GM21737 (cell line): ENCODE results near the gene TSPAN18.

ENCODE experiments used
- ATAC-seq: cut with Tn5 transposase; IDR thresholded peaks from one replicate; pipeline ENCODE4 v1.9.1; 2021; ENCODE audit warnings: mild to moderate bottlenecking, moderate library complexity; ENCODE audit not compliant: unreplicated experiment

TSPAN18 gene

DNA sequence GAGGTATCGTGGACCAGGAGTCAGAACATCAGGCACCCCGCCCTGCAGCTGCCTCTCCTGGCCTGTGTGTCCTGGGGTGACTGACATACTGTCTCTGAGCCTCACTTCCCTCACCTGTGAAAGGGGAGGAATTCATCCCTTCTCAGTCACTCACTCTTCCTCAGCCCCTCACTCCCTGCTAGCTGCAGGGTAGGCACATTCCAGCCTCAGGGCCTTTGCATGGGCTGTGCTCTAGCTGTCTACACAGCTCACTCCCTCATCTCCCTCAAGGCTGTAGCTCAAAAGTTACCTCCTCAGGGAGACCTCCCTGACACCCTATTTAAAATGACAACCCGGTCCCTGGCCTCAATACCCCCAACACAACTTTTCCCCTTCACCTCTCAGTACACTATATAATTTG, 221.4 kb downstream of the TSPAN18 start:
- no peak for ATAC-seq

DNA sequence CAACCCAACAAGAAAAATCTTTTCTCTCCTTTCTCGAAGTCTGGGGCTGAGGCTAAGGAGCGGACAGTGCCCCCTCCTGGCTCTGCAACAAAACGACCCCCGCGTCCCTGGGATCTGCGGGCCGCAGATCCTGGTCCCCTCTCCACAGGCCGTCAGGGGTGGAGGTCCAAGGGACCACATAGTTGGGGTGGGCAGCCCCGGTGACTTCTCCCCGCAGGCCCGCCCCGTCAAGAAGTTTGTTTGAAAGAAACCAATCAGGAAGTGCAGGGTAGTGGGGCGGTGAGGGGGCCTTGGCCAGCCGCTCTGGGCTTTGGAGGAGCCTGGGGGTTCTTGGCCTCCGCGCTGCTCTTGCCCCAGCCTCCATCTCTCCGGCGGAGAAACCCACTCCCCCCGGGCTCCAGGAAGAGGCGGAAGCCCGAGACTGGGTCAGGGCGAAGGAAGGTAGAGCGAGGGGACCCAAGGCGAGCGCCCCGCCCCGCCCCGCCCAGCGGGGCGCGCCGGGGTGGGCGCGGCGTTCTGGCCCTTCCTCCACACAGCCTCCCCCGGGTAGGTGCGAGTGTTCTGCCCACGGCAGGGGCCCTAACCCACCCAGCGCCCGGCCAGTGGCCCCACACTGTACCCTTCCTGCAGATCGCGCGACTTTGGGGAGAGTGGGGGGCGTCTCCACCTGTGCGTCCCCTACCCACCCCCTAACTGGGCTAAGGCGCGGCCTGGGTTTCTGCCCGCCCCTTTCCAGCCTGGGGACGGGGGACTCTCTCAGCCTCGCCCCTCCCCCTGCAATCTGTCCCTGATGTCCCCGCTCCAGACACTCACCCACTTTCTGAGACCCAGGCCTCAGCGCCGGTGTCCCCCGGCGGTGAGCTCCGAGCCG, 222.6 kb downstream of the TSPAN18 start:
- ATAC-seq = no peak

DNA sequence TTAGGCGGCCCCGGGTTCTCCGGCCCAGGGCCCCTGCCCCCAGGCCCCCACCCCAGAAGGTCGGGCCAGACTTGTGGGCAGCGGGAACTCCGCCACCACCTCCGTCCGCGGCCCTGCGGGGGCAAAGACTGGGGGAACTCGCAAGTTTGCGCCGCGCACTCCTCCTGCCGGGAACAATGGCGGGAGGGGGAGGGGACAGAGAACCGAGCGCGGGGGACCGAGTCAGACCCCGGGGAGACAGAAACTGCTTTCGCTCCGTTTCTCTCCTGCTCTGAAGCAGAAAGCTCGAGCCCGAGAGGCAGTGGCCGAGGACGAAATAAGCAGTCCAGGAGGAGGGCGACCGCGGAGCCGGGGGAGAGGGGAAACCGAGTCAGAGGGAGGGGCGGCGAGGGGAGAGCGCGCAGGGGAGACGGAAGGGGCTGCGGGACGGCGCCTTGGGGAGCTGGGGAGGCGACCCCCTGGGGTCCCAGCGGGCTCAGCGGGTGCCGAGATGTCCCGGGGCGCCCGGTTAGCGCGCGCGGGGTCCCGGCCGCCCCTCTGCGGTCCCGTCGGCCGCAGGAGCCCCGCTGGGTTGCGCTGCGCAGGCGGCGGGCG, 223.4 kb downstream of the TSPAN18 start:
- ATAC-seq = no peak

DNA sequence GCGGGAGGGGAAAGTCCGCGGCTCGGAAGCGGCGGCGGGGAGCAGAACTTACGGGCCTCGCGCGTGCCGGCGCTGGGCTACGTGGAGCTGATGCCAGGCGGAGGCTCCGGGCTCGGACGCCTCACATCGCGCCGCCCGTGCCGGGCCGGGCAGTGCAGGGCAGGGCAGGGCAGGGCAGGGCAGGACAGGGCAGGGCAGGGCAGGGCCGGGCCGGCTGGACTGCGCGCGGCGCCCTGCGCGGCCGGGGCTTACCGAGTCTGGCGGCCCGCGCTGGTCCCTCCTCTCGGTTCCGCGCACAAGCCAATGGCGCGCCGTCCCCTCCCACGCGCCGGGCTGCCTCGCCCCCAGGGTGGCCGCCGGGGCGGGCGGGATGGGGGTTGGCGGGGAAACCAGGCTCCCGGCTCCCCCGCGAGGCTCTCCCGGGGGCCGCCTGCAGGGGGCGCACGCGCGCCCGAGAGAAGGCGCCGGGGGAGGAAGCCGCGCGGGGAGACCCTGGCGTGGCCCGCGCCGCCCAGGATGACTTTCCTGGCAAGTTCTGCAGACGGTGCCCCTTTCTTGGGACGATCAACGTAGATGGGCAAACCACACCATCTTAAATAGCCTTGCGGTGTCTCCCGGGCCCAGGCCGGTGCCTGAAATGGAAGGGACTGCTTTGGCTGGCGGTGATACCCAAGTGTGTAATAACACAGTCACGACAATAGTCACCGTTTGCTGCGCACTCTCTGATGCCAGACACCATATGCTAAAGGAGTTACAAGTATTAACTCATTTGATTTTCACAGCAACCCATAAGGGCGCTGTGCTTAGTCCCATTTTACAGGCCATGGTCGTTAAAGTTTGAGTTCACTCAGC, 224.1 kb downstream of the TSPAN18 start, which contains the start of gene TP53I11:
Gene TP53I11 (minus strand): TSS at position 259 of the 852 bp plus-strand sequence. CDS start 12,548 bp downstream, outside the sequence.
- no peak for ATAC-seq

DNA sequence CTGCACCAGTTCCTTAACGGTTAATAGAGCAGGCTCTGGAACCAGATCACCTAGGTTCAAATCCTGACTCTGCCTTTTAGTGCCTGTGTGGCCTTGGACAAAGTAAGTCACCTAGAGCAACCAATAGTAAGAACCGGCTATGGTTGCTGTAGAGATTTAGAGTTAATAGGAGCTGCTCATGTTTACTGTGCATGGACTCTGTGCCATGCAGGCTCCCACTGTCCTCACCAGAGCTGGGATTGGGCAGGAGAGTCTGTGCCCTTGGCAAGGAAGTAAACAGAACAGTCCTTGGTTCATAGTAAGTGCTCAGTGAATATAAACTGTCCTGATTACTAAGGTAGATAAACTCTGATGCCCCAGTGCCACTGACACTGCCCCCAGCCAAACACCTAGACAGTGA, 225.3 kb downstream of the TSPAN18 start:
- ATAC-seq = no peak

DNA sequence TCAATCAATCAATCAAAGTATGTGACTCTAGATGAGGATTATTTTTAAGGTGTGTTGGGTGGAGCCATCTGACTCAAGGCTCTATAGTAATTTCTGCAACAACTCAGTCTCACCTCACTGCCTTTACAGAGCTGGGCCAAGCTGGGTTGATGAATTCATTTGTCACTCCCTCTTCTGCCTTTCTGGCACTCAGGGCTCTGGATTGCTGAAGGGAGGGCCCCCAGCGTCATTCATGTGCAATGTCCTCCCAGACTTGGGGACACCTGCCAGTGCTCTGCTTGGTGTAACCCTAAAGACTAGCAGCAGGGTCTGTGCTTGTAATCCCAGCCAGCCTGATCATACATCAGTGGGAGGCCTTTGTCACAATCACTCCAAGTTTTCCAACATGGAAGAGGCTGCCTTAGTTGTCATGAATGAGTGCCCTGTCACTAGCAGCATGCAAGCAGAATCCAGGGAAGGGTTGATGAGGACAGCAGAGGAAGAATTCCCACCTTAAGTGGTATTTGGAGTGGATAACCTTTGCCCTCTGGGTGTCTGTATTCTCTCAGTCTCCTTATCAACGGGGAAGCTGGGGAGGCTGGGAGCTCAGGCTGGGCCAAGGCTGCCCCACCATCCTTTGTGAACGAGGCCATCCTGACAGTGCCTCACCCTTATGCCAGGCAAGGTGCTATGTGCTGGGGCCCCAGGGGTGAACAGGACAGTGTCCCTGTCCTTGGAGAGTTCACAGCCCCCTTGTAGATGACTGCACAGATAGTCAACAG, 225.9 kb downstream of the TSPAN18 start:
- ATAC-seq = no peak

DNA sequence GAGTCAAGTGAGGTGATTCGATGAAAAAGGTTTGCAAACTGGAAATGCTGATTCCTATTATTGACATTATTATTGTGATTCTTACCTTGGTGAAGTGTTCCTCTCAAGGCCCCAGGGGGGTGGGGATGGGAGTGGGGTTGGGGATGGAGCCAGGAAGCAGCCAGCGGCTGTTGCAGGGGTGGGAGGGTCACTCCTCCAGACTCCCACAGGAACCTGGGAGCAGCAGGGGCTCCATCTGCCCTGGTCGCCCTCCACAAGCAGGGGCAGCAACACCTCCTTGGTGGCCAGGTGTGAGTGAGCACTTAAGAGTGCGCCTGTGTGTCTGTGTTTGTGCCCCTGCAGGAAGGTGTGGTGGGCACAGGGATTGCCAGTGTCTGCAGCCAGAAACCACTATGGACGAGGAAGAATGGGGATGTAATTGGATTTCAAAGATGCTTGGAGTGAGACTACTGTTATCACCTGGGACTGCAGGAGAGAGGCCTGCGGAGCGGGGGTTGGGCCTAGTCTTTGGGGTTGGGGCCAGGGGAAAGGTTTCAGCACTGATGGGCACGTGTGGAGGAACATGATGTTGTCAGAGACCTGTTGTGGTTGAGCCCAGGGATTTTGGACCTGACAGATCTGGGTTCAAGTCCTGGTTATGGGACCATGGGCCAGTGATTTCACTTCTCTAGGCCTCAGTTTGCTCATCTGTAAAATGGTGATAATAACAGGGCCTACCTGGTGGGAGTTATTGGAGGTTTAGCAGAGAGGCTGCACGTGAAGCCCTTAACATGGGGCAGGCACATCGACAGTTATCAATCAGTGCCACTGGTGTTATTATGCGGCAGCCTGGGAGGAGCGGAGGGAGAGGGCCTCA, 227.5 kb downstream of the TSPAN18 start:
- ATAC-seq = no peak

DNA sequence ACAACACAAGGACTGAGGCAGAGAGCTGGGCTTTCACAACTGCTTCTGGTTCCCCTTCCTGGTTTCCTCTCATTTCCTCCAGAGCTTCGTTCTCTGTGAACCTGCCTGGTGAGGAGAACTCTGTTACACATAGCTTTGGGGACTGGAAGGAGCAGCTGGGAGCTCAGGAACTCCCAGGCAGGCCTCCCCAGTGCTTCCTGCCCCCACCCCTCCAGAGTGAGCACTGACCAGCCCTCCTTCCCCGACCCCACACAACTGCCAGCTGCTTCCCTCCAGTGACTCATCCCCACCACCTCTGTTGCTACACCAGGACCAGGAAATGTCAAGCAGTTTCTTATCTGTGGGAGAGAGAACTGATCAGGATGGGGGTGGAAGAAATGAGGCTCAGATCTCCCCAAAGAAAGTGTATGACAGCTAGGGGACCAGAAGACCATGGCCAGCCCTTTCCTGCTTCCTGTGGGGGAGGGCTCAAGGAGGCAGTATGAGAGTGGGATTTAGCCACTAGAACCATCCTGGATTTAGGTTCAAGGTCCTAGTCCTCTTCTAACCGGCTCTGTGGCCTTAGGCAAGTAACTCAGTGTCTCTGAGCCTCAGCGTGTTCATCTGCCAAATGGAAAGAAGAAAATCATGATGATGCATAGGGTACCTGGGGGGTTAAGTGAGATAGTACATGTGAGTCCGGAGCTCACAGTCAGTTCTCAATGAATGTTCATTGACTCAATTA, 228.4 kb downstream of the TSPAN18 start:
- no peak for ATAC-seq

DNA sequence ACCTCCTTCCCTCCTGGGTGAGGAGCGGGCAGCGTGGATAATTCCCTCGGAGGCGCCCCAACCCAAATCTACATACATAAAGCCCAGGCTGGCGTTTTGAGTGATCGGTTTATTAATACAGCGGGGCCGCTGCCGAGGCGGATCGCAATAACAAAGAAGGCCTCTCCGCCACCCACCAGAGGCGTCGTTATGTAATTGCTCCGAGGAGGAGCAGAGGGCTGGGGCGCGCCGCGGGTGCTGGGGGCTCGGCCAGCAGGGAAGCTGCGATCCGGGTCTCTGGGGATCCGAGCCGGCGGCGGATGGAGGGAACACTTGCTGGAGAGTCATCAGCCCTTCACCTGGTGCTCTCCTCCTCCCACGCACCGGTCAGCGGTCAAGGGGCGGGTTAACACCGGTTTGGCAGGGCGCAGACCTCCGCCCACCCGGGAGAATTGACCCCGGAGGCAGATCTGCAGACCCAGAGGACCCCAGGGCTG, 230.3 kb downstream of the TSPAN18 start:
- ATAC-seq = no peak

DNA sequence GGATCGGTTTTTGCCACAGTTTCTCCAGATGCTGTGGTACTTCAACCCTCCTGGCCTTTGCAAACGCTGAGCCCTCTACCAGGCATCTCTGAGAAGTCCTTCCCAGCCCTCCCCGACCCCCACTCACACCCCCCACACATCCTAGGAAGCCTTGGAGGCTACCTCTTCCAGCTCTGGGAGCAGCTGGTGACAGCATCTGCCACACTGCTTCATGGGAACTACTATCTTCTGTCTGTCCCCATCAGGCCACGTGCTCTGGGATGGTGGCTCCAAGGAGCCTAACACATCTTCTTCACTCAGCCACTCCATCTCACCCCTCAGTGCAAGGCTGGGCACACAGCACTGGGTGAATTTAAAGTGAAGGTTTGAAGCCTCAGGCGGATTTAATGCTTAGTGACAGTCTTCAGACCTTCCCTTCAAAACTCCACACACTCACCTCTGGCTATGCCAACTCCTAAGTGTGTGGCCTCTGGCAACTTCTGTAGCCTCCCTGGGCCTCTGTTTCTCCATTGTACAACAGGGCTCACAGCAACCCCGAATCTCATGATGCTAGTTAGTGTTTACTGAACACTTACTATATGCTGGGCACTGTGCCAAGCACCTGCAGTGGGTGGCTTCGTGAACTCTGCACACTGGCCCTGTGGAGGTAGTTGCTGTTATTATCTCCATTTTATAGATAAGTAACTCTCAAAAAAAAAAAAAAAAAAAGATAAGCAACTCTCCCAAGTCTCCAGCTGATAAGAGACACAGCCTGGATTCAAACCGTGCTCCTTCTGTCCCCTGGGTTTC, 231.2 kb downstream of the TSPAN18 start:
- no peak for ATAC-seq

DNA sequence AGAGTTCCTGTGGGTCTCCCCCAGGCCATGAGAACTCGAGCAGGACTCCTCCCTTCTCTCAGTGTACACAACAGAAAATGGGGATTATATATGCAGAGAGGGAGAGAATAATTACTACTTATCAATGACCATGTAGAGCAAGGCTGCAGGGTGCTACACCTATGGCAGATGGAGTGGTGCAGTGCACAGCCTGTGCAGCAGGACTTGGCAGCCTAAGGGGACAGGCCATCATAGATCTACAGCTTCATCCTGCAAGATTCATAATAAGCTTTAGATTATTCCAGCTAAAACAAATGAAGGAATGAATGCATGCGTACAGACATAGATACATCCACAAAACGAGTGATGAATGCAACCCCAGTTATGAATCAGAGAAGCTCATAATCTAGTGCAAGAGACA, 232.3 kb downstream of the TSPAN18 start:
- ATAC-seq = no peak

DNA sequence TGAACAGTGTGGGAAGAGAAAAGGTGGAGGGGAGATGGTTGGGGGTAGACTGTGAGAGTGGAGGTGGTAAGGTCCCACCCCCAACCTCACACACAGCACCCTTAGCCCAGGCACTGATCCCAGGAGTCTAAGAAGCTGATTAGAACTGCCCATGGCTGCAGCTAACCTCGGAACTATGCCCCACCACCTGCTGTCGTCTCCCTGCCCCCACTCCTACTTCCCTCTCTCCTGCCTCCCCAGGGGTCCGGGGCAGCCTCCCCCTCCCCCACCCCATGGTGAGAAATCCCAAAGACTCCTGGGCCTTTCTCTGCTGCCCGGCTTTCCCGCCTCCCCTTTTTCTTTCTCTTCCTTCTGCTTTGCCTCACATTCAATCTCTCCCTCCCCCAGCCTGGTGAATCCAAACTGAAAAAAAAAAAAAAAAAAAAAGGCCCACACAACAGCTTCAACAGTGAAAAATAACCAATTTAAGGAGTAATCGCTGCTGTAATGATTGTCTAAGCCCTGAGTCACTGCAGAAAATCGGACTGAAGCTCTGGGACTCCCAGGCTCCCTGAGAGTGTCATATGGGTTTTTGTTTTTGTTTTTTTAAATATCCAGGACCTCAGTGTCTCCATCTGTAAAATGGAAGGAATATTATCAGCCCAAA, 233.6 kb downstream of the TSPAN18 start:
- ATAC-seq = no peak

DNA sequence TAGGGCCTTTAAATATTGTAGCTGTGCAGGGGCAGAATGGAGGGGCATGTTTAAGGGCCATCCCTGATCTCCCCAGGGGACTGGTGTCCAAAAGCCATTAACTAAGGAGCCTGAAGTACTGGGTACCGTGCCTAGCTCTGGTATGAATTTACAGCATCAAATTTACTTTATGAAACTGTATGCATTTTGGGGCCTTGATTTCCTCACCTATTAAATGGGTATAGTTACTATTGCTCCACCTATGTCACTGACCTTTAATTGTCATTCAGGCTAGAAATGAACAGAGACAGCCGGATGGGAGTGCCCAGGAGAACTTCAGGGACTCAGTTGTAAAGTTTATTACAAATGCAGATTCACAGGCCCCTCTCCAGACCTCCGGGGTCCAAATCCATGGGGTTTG, 235.7 kb downstream of the TSPAN18 start:
- ATAC-seq = no peak

DNA sequence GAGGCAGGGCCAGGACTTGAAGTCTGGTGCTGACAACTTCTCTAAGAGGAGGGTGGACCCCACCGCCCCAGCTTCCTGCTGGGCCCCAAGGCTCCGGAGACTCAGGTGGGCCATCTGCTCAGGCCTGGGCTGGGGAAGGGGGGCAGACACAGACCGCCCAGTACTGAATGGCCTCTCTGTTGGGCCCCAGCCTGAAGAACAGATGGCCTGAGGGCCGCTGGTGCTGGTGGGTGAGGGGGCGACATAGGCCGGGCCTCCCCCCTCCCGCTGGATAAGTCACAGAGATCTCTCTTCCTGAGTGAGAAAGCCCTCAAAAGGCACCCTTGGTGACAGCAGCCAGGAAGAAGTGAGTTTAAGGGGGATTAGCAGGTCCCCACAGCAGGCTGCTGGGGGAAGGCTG, 236.4 kb downstream of the TSPAN18 start:
- ATAC-seq = no peak

DNA sequence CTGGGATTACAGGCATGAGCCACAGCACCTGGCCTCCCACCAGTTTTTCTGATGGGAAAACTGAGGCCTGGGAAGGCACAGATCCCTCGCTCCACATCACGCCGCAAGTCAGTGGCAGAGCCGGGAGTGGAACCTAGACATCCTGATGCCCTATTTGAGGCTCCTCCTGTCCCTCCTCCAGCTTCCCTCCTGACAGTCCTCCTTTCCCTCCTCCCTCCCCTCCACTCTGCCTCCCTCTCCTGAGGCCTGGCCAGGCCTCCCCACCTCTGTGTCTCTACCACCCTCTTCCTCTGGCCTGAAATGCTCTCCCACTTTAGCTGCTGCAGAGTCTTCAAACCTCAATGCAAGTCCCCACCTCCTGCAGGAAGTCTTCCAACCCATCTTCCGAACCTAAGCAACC, 237.2 kb downstream of the TSPAN18 start:
- no peak for ATAC-seq

DNA sequence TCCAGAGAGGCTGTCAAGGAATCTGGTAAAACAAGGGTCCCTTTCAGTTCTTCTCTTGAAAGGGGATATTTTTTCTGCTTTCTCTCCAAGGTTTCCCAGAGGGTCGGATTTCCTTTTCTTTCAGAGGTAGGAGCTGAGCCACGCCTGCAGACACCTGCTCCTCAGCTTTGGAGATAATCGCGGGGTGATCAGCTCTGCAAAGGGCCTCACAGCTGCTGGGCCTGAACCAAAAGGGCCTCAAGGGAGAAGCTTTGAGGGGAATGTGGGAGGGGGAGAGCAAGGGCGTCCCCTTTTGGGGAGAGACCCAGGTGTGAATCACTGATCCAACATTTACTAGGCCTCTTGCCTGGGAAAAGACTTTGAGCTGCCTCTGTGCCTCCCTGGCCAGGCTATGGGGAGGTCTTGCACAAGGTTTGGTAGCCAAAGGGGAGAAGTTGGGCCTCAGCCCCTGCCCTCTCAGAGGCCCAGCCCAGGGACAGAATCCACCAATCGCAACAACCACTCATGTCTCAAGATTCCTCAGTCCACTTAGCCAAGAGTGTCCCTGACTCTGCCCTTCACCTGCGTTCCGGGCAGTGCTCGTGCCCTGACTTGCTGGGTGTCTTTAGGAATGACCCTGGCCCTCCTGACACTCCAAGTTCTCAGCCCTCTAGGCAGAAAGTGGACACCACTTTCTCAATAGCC, 237.9 kb downstream of the TSPAN18 start:
- ATAC-seq = no peak

DNA sequence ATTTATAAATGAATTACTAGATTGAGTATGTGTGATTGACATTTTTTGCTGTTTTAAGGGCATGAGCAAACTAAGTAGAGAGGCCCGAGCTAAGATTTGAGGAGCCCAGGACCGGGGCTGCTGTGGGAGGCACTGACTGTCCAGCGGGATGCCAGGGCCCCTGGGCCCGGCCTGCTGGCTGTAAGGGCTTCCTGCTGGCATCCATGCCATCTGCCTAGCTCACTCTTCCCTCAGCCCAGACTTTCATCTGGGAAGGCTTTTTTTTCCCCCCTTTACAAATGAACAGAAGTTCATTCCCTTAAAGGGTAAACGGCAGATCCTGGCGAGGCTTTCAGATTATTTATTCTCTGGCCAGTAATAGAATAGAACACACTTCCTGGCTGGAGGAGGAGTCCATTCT, 239.9 kb downstream of the TSPAN18 start:
- ATAC-seq = no peak
